Endothelial cell (in vitro differentiated cells): ENCODE results near the gene ASTE1. TPM values are rescaled to one million over a fixed set of nuclear protein-coding genes. Genes with fewer than 3 reads are reported as not detected.

Experiments
- DNase-seq: peaks from one replicate; pipeline ENCODE4 v3.0.0; 2021; ENCODE audit warnings: low spot score
- H3K27ac Mint-ChIP-seq: one replicate; pipeline ENCODE4 v1.8.0; 2021; ENCODE audit warnings: mixed read lengths, inconsistent platforms; ENCODE audit not compliant: unreplicated experiment
- H3K27me3 Mint-ChIP-seq: one replicate; pipeline ENCODE4 v1.8.0; 2021; ENCODE audit warnings: mild to moderate bottlenecking, moderate library complexity, mixed read lengths, inconsistent platforms; ENCODE audit not compliant: unreplicated experiment
- H3K36me3 Mint-ChIP-seq: one replicate; pipeline ENCODE4 v1.8.0; 2021; ENCODE audit warnings: mild to moderate bottlenecking, low read depth, mixed read lengths, inconsistent platforms; ENCODE audit not compliant: unreplicated experiment
- H3K4me1 Mint-ChIP-seq: one replicate; pipeline ENCODE4 v1.8.0; 2021; ENCODE audit warnings: mild to moderate bottlenecking, mixed read lengths, inconsistent platforms; ENCODE audit not compliant: unreplicated experiment
- H3K4me3 Mint-ChIP-seq: one replicate; pipeline ENCODE4 v1.8.0; 2021; ENCODE audit warnings: mild to moderate bottlenecking, mixed read lengths, inconsistent platforms; ENCODE audit not compliant: unreplicated experiment
- H3K9me3 Mint-ChIP-seq: one replicate; pipeline ENCODE4 v1.8.0; 2021; ENCODE audit warnings: mixed read lengths, inconsistent platforms; ENCODE audit not compliant: unreplicated experiment
- CTCF ChIP-seq: fragments of 200-600 bp; sonication (generic); IDR thresholded peaks from one replicate; pipeline ENCODE4 v1.5.0; 2021; ENCODE audit warnings: antibody characterized with exemption; ENCODE audit not compliant: unreplicated experiment
- total RNA-seq: library from RNA; stranded (reverse); fragmentation: NEBNext Ultra II Directional; extraction: Animal tissue kit (Norgen Biotek cat#: 25700); gene quantifications from one replicate; pipeline ENCODE4 v1.2.1, GENCODE V29; 2021; ENCODE audit not compliant: unreplicated experiment

ASTE1 gene
- total RNA-seq, 1 donor from 2014 or later = 5.5 TPM

GRCh38 chr3:130997289-130997688, 29.3 kb downstream of the ASTE1 start:
- H3K27me3 Mint-ChIP-seq = no peaks in the 10 kb centered on the region
- H3K4me3 Mint-ChIP-seq = no peak overlapping the region
- no peak overlapping the region for H3K27ac Mint-ChIP-seq
- no peaks in the 10 kb centered on the region for H3K36me3 Mint-ChIP-seq
- DNase-seq = no peak
- H3K9me3 Mint-ChIP-seq = no peaks in the 10 kb centered on the region
- H3K4me1 Mint-ChIP-seq = no peaks in the 10 kb centered on the region
- no peak for TF ChIP-seq CTCF

- peaks cover 7% of the 10 kb centered on the region for H3K4me1 Mint-ChIP-seq
- H3K9me3 Mint-ChIP-seq = no peaks in the 10 kb centered on the region
- H3K36me3 Mint-ChIP-seq = peaks cover 9% of the 10 kb centered on the region
- no peak overlapping the region for H3K4me3 Mint-ChIP-seq
- no peak overlapping the region for H3K27ac Mint-ChIP-seq
- TF ChIP-seq CTCF = no peak
- no peak for DNase-seq
- H3K27me3 Mint-ChIP-seq = peaks cover 3% of the 10 kb centered on the region
These were observed 34.3 kb downstream of the ASTE1 start for GRCh38 chr3:130992344-130992743.

- no peak for DNase-seq
- no peaks in the 10 kb centered on the region for H3K9me3 Mint-ChIP-seq
- peak overlapping the region; percentile 0 for H3K27ac Mint-ChIP-seq
- peaks cover 3% of the 10 kb centered on the region for H3K27me3 Mint-ChIP-seq
- no peak overlapping the region for H3K4me3 Mint-ChIP-seq
- peaks cover 9% of the 10 kb centered on the region for H3K36me3 Mint-ChIP-seq
- peaks cover 7% of the 10 kb centered on the region for H3K4me1 Mint-ChIP-seq
- TF ChIP-seq CTCF = no peak
These were observed 35.5 kb downstream of the ASTE1 start for GRCh38 chr3:130991126-130991525.

- DNase-seq = no peak
- H3K4me3 Mint-ChIP-seq = no peak overlapping the region
- peaks cover 3% of the 10 kb centered on the region for H3K27me3 Mint-ChIP-seq
- no peaks in the 10 kb centered on the region for H3K9me3 Mint-ChIP-seq
- no peak for TF ChIP-seq CTCF
- peaks cover 7% of the 10 kb centered on the region for H3K4me1 Mint-ChIP-seq
- peaks cover 9% of the 10 kb centered on the region for H3K36me3 Mint-ChIP-seq
- H3K27ac Mint-ChIP-seq = no peak overlapping the region
These were observed 36.3 kb downstream of the ASTE1 start for GRCh38 chr3:130990282-130990681.

GRCh38 chr3:130981469-130981868, 45.2 kb downstream of the ASTE1 start:
- no peak for DNase-seq
- H3K27me3 Mint-ChIP-seq = no peaks in the 10 kb centered on the region
- no peaks in the 10 kb centered on the region for H3K9me3 Mint-ChIP-seq
- TF ChIP-seq CTCF = no peak
- no peaks in the 10 kb centered on the region for H3K4me1 Mint-ChIP-seq
- peaks cover 5% of the 10 kb centered on the region for H3K36me3 Mint-ChIP-seq
- no peak overlapping the region for H3K27ac Mint-ChIP-seq
- no peak overlapping the region for H3K4me3 Mint-ChIP-seq
